Fibroblast of upper back skin (primary cell): Measurements from ENCODE around the gene EZR.

Experiments used
- DNase-seq: peaks from one replicate; pipeline ENCODE4 v3.0.0-alpha.2; 2013

The EZR gene

DNA sequence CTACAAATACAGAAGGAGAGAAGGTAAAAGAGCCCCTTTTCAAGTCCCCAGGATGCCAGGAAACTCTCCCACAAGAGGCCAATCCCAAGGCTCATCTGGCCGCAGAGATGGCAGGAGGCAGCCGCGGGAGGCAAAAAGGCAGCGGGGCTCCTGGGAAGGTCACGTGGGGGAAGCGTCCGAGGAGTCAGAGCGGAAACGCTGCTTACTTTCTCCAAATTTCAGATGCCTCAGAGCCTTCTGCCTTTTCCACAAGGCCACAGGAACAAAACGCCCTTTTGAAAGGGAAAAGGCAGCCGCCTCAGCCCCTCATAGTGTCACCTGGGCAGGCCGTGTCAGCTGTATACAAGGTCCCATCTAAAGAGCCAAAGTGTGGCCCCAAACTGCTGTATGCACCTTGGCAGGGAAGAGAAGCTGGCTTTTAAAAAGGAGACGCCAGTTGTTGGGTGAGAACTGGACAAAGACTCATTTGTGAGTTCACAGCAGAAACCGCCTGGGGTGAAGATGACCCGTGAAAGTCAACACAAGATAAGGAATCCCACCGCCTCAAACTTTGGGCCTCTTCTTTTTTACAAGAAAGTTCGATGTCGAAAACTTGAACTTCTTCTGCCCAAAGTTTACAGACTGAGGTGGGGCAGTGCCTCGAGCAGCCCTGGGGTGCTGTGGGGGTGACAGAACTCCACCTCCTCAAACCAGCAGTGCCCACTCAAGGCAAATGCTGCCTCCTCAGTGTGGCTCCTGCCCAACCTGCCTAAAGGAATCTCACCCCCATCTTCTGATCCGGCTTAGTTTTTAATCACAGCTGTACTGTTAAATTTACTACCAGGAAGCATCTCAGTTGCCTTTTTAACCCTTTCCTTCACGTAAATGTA is 45.4 kb downstream of the EZR start:
- DNase-seq: peak; percentile 6

GRCh38 chr6:158772851-158773371 is 46.3 kb downstream of the EZR start:
- peak; percentile 13 for DNase-seq

GRCh38 chr6:158772172-158772571 is 47.0 kb downstream of the EZR start:
- no peak for DNase-seq

DNA sequence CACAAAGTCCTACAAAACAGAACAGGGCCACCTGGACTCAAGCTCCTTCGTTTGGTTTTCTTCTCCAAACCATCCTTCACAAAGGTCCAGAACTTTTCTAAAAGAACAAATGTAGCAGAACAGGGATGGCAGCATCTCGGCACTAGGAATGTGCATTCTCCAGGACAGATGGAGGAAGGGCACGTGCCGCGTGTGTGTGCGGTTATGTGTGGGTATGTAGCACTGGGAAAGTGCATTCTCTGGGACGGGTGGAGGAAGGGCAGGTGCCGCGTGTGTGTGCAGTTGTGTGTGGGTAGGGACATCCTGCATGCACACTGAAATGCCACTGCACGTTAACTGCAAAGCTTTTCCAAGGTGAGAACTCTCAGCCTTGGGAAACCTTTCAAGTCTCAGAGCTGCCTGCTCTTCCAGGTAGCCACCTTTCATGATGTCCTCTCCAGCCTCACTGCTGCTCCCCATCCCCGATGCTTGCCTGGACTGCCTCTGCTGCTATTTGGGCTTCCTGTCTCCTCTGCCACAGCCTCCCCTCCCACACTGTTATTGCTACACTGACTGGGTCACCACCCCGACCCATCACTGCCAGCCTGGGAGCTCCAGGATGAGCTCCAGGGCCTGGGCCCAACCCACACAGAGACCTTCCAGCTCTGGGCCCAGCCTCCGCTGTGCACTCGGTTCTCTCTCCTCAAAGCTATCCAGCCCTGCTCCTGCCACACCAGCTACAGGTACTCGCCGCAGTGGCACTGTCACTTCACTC is 47.6 kb downstream of the EZR start:
- no peak for DNase-seq

DNA sequence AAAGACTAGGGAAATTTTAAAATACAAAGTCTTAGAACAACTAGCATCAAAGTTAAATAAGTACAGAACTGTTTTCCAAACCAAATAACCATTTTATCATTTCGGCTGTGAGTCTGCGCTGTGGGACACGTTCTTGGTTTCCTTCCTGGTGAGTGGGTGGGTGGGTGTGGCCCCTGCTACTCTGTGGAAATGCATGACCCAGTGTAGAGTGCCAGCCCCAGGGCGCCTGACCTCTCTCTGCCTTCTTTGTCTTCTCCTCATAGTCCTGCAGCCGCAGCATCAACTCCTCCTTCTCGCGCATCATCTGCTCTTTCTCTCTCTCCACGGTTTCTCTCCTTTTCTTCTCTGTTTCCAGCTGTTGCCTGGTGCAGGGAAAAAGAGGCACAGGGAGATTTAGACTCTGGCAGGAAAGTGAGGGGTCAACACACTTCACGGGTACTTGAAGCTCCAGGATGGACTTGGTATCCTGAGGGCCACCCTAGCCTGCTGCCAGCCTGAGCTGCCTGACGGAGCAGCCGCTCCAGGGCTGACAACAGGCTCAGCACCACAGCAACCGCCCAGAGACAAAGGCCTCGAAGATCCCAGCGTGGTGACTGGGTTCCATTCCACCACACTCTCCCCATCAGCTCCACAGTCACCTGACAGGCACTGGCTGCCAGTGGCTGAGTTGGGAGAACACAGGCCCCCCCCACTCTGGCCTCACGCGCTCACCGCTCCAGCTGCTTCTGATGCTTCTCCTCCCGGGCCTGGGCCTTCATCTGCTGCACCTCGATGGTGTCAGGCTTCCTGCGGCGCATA is 48.4 kb downstream of the EZR start:
- DNase-seq: no peak

- no peak for DNase-seq
Observed at GRCh38 chr6:158769771-158770432, 49.3 kb downstream of the EZR start.

GRCh38 chr6:158769234-158769770 is 49.9 kb downstream of the EZR start:
- no peak for DNase-seq

- no peak for DNase-seq
Observed at GRCh38 chr6:158768436-158768835, 50.7 kb downstream of the EZR start.

DNA sequence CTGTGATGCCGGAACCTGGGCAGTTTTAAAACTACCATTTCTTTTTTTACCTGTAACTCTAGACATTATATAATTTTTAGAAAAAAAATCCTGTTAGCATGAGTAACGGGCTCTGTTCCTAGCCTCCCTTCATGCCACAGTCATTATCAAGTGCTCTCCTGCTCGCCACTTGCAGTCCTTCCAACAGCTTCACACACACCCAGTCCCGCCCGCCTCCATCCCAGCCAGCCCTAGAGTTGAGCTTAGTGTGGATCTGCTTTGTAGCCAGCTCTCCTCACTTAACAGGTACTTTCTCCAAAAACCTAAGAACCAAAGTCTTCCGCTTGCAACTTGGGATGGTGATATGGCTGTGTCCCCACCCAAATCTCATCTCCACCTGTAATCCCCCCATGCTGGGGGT is 51.5 kb downstream of the EZR start:
- no peak for DNase-seq

DNA sequence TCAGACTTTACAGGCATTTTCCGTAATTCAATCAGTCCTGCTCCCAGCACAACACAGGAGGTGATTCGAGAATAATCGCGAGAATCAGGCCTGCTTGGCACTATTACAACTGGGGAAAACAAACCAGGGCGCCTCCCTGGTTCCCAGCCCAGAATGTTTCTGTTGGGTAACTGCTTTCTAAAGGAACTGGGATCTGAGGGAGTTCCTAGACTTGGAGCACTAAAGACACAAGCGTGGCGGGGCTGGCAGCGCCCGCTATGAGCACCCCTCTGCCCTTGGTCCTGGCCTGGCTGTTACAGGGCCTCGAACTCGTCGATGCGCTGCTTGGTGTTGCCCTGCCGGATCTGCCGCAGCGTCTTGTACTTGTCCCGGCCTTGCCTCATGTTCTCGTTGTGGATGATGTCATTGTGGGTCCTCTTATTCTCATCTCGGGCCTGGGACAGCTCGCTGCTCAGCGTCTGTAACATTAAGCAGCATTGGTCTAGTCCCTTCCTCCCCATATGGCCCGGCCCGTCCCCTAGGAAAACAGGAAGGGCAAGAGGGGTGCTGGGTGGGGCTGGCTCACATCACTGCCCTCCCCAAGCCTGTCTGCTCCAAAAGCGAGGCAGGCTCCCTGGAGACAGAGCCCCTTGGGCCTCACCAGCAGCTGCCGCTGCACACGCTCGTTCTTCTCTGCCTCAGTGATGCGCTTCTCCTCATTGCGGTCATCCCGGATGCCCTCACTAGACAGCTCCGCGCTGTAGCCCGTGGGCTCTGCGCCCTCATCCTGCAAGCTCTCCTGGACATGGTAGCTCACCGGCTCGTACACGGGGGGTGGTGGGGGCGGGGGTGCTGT is 52.3 kb downstream of the EZR start:
- DNase-seq: no peak

- DNase-seq: no peak
Observed at GRCh38 chr6:158765499-158766068, 53.6 kb downstream of the EZR start.

GRCh38 chr6:158764926-158765325 is 54.2 kb downstream of the EZR start:
- no peak for DNase-seq

GRCh38 chr6:158764183-158764849 is 54.9 kb downstream of the EZR start:
- no peak for DNase-seq

GRCh38 chr6:158763434-158764182 is 55.6 kb downstream of the EZR start:
- no peak for DNase-seq

GRCh38 chr6:158762787-158763433 is 56.3 kb downstream of the EZR start:
- no peak for DNase-seq

DNA sequence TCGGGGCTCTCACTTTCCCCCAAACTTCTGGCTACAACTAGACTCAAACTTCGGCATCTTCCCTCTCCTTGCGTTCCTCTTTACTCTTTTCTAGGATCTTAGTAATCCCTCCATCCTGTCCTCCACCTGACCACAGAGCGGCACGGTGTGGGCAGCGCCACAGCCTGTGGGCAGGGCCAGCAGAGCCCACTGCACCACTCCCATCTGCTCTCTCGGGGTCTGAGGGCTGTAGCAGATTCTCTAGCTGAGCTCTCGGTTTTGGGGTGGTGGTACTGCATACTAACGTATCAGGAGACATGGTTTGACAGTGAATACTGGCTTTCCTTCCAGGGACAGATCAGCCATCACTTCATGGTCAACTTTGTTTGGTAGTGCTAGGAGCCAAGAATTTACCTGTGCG is 57.4 kb downstream of the EZR start:
- no peak for DNase-seq

GRCh38 chr6:158760618-158761250 is 58.4 kb downstream of the EZR start:
- no peak for DNase-seq

- no peak for DNase-seq
Observed at GRCh38 chr6:158759966-158760617, 59.1 kb downstream of the EZR start.
